Chondrocyte (in vitro differentiated cells): Measurements from ENCODE around the gene ERBB4. TPM values are rescaled to one million over a fixed set of nuclear protein-coding genes. Genes with fewer than 3 reads are reported as not detected.
A peak's percentile ranks its signal among the peaks of the same experiment; 100 is the strongest.

Experiments
- DNase-seq: peaks from one replicate; pipeline ENCODE4 v3.0.0; 2021; ENCODE audit warnings: mixed read lengths, low spot score
- H3K27ac Mint-ChIP-seq: one replicate; pipeline ENCODE4 v1.8.0; 2021; ENCODE audit warnings: mild to moderate bottlenecking, moderate library complexity, mixed read lengths; ENCODE audit not compliant: unreplicated experiment
- H3K27me3 Mint-ChIP-seq: 2 replicates; pipeline ENCODE4 v1.8.0; 2021; ENCODE audit warnings: low read depth, mixed read lengths
- H3K36me3 Mint-ChIP-seq: 2 replicates; pipeline ENCODE4 v1.8.0; 2021; ENCODE audit warnings: low read depth, mixed read lengths
- H3K4me1 Mint-ChIP-seq: 2 replicates; pipeline ENCODE4 v1.8.0; 2021; ENCODE audit warnings: low read depth, mild to moderate bottlenecking, mixed read lengths
- H3K4me3 Mint-ChIP-seq: one replicate; pipeline ENCODE4 v1.8.0; 2021; ENCODE audit warnings: mild to moderate bottlenecking, moderate library complexity, mixed read lengths; ENCODE audit not compliant: unreplicated experiment
- H3K9me3 Mint-ChIP-seq: 2 replicates; pipeline ENCODE4 v1.8.0; 2021; ENCODE audit warnings: low read depth, mixed read lengths
- total RNA-seq: library from RNA; stranded (reverse); gene quantifications from 3 replicates; pipeline ENCODE4 v1.2.1, GENCODE V29; 2021
- TF ChIP-seq, protein P1 (sequence below): fragments of 200-600 bp; sonication (generic); IDR thresholded peaks from 2 replicates; pipeline ENCODE4 v1.5.0; 2021; ENCODE audit warnings: antibody characterized with exemption, mild to moderate bottlenecking, moderate library complexity

The ERBB4 gene
- total RNA-seq, 1 donor from 2014 or later: 1.3 TPM

DNA sequence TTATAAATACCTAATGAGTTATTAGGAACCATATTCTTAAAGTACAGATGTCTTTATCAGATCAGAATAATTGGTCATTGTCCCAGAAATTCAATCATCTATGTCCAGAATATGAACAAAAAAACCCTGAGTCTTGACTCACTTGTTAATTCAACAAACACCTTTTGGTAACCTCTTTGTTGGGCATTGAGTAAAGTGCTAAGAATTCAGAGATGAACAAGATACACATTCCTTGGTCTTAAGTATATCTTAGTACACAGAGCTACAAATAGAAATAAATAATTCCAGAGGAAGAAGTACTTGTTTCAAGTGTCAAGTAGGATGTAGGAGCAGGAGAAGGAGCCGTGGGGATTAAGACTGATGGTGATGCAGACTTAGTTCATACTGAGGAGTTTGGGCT lies 1184.1 kb downstream of the ERBB4 start:
- TF ChIP-seq, protein P1, sequence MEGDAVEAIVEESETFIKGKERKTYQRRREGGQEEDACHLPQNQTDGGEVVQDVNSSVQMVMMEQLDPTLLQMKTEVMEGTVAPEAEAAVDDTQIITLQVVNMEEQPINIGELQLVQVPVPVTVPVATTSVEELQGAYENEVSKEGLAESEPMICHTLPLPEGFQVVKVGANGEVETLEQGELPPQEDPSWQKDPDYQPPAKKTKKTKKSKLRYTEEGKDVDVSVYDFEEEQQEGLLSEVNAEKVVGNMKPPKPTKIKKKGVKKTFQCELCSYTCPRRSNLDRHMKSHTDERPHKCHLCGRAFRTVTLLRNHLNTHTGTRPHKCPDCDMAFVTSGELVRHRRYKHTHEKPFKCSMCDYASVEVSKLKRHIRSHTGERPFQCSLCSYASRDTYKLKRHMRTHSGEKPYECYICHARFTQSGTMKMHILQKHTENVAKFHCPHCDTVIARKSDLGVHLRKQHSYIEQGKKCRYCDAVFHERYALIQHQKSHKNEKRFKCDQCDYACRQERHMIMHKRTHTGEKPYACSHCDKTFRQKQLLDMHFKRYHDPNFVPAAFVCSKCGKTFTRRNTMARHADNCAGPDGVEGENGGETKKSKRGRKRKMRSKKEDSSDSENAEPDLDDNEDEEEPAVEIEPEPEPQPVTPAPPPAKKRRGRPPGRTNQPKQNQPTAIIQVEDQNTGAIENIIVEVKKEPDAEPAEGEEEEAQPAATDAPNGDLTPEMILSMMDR: no peak
- H3K9me3 Mint-ChIP-seq: no peaks in the 10 kb centered on the region
- H3K27me3 Mint-ChIP-seq: peaks cover 1% of the 10 kb centered on the region
- no peaks in the 10 kb centered on the region for H3K4me1 Mint-ChIP-seq
- H3K27ac Mint-ChIP-seq: no peak overlapping the region
- H3K4me3 Mint-ChIP-seq: no peak overlapping the region
- H3K36me3 Mint-ChIP-seq: no peaks in the 10 kb centered on the region
- no peak for DNase-seq

DNA sequence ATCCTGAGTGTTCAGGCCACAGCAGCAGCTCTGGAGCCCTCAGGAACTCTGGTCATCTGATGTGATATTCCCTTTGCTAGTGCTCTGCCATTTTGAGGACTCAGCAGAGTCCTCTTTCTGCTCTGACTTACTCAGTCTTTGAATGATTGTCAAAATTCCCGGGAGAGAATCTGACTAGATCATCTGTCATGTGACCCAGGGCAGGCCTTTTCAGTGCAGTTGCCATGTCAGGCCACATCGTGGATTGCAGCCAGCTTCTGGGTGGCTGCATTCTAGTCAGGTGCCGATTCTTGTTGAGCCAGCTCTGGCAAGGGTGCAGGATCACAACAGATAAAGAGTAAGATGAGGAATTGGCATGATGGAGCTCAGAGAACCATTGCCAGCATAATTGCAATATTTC lies 1186.6 kb downstream of the ERBB4 start:
- no peak overlapping the region for H3K27ac Mint-ChIP-seq
- no peak for DNase-seq
- no peak overlapping the region for H3K4me3 Mint-ChIP-seq
- H3K36me3 Mint-ChIP-seq: no peaks in the 10 kb centered on the region
- no peaks in the 10 kb centered on the region for H3K9me3 Mint-ChIP-seq
- H3K4me1 Mint-ChIP-seq: no peaks in the 10 kb centered on the region
- H3K27me3 Mint-ChIP-seq: no peaks in the 10 kb centered on the region
- TF ChIP-seq, protein P1: no peak

GRCh38 chr2:211349031-211349430 lies 1189.6 kb downstream of the ERBB4 start:
- Mint-ChIP-seq H3K27me3 (peaks cover 3% of the 10 kb centered on the region), H3K4me1 (no peaks in the 10 kb centered on the region), H3K4me3 (no peak overlapping the region), H3K9me3 (no peaks in the 10 kb centered on the region), H3K27ac (no peak overlapping the region), H3K36me3 (no peaks in the 10 kb centered on the region)
- DNase-seq: no peak
- TF ChIP-seq, protein P1: no peak

- Mint-ChIP-seq H3K36me3 (no peaks in the 10 kb centered on the region), H3K27ac (no peak overlapping the region)
Measured at GRCh38 chr2:211347328-211347727, 1191.3 kb downstream of the ERBB4 start.

DNA sequence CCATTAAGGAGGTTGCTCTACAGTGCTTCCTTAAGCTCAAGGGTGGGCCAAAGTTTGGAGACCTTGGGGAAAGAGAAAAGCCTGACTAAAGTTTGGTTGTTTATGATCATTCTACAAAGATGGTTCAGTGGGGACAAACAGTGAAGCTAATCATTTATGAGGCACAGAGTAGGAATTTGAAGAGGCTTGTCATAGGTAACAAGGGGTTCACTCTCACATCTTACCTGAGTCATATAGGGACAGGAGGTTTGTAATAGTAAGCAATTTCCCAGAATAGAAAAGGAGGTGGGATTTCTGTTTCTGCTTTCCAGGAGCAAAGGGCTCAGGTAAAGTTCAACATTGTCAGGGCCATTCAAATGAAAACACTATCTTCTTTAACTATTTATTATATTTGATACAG lies 1194.3 kb downstream of the ERBB4 start:
- no peaks in the 10 kb centered on the region for H3K36me3 Mint-ChIP-seq

More at GRCh38 chr2:211347328-211347727, 1191.3 kb downstream of the ERBB4 start:
- Mint-ChIP-seq H3K27me3 (peaks cover 3% of the 10 kb centered on the region), H3K4me3 (no peak overlapping the region), H3K4me1 (no peaks in the 10 kb centered on the region), H3K9me3 (no peaks in the 10 kb centered on the region)
- no peak for DNase-seq
- TF ChIP-seq, protein P1: peak; percentile 27

More for the DNA sequence above, 1194.3 kb downstream of the ERBB4 start:
- Mint-ChIP-seq H3K27ac (no peak overlapping the region), H3K4me1 (no peaks in the 10 kb centered on the region), H3K27me3 (peaks cover 5% of the 10 kb centered on the region), H3K4me3 (no peak overlapping the region), H3K9me3 (no peaks in the 10 kb centered on the region)
- TF ChIP-seq, protein P1: no peak
- DNase-seq: no peak
